Peyer's patch (tissue), 4 donors: ENCODE data around the gene GNB1L. TPM values are rescaled to one million over a fixed set of nuclear protein-coding genes. Genes with fewer than 3 reads are reported as not detected.

Source experiments
- DNase-seq, 3 donors: peaks; one replicate each; pipeline ENCODE4 v3.0.0-alpha.2; 2017 to 2019
- H3K27ac ChIP-seq, 4 donors: fragments of 200-600 bp; sonication (generic); one replicate each; pipeline ENCODE4 v1.5.1; 2016 to 2019
- H3K27me3 ChIP-seq, 2 donors: fragments of 200-600 bp; sonication (generic); one replicate each; pipeline ENCODE4 v1.5.1; 2019
- H3K36me3 ChIP-seq, 3 donors: fragments of 200-600 bp; sonication (generic); one replicate each; pipeline ENCODE4 v1.5.1; 2016 to 2019
- H3K4me1 ChIP-seq, 4 donors: fragments of 200-600 bp; sonication (generic); one replicate each; pipeline ENCODE4 v1.5.1; 2016 to 2019
- H3K4me3 ChIP-seq, 4 donors: fragments of 200-600 bp; sonication (generic); 1 replicate in 3 of 4; 2 replicates in 1 of 4; pipeline ENCODE4 v1.5.1; 2016 to 2019; ENCODE audit warnings: mild to moderate bottlenecking in 1 of 4
- H3K9me3 ChIP-seq, 4 donors: fragments of 200-600 bp; sonication (generic); one replicate each; pipeline ENCODE4 v1.5.1; 2016 to 2019; ENCODE audit warnings: mild to moderate bottlenecking in 1 of 4
- POLR2A ChIP-seq, 2 donors: fragments of 450-650 bp; IDR thresholded peaks; one replicate each; pipeline ENCODE4 v1.5.1; 2017; ENCODE audit warnings: antibody characterized with exemption in 2 of 2, mild to moderate bottlenecking in 2 of 2, moderate library complexity in 2 of 2
- total RNA-seq, 4 donors: library from RNA; depleted of rRNA; stranded (reverse); fragments of >200 nt; gene quantifications; one replicate each; pipeline ENCODE4 v1.1.0, GENCODE V29; 2016
- TF ChIP-seq, protein P1 (sequence below), 6 experiments: fragments of 450-650 bp in 4 of 6; fragments of 200-600 bp in 2 of 6; sonication (generic) in 1 of 6; IDR thresholded peaks; one replicate each; pipeline ENCODE4 v1.5.1; 2017 to 2019; ENCODE audit warnings: antibody characterized with exemption in 6 of 6, mild to moderate bottlenecking in 3 of 6, moderate library complexity in 1 of 6

GNB1L gene
- total RNA-seq, 4 donors from 2014 or later = 3.1 to 6.6 (median 4.9) TPM

DNA sequence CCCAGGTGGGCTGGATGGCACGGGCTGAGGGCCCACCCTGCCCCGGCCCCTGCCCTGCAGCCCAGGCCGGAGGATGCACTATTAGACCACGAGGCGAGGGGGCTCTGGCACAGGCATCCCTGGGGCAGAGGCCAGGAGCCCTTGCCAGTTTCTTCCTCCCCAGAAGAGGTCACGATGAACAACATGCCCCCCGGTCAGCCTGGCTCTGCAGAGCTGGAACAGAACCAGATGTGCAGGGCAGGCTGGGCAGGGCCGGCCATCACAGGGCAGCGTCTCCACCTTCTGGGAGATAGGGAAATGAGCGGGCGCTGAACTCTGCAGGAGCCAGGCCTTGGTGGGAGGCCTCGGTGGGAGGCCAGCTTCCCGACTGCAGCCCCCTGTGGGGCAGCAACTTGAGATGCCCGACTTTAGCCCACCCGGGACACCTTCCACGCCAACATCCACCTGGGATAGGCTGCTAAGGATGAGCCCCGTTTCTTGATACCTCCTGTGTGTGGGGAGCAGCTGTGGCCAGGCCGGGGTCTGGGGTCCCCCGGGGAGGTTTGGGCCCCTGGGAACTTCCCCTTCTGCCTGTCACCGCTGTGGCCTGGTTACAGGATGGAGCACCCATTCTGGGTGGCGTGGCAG, 21.8 kb upstream of the GNB1L start:
- H3K27ac ChIP-seq = no peak overlapping the region
- peak in 2 of 3 donors; percentile 46 to 47 for DNase-seq
- no peak for TF ChIP-seq POLR2A (IDR thresholded peaks at IDR 0.05)
- TF ChIP-seq, protein P1, sequence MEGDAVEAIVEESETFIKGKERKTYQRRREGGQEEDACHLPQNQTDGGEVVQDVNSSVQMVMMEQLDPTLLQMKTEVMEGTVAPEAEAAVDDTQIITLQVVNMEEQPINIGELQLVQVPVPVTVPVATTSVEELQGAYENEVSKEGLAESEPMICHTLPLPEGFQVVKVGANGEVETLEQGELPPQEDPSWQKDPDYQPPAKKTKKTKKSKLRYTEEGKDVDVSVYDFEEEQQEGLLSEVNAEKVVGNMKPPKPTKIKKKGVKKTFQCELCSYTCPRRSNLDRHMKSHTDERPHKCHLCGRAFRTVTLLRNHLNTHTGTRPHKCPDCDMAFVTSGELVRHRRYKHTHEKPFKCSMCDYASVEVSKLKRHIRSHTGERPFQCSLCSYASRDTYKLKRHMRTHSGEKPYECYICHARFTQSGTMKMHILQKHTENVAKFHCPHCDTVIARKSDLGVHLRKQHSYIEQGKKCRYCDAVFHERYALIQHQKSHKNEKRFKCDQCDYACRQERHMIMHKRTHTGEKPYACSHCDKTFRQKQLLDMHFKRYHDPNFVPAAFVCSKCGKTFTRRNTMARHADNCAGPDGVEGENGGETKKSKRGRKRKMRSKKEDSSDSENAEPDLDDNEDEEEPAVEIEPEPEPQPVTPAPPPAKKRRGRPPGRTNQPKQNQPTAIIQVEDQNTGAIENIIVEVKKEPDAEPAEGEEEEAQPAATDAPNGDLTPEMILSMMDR (IDR thresholded peaks at IDR 0.05) = peak in 2 of 6 experiments; percentile 8 to 17
- H3K36me3 ChIP-seq = peaks cover 0 to 5% (median 0%) of the 10 kb centered on the region in 3 donors
- H3K4me3 ChIP-seq = no peak overlapping the region
- H3K4me1 ChIP-seq = peaks cover 0 to 15% (median 0%) of the 10 kb centered on the region in 4 donors
- H3K9me3 ChIP-seq = no peaks in the 10 kb centered on the region
- no peaks in the 10 kb centered on the region for H3K27me3 ChIP-seq

DNA sequence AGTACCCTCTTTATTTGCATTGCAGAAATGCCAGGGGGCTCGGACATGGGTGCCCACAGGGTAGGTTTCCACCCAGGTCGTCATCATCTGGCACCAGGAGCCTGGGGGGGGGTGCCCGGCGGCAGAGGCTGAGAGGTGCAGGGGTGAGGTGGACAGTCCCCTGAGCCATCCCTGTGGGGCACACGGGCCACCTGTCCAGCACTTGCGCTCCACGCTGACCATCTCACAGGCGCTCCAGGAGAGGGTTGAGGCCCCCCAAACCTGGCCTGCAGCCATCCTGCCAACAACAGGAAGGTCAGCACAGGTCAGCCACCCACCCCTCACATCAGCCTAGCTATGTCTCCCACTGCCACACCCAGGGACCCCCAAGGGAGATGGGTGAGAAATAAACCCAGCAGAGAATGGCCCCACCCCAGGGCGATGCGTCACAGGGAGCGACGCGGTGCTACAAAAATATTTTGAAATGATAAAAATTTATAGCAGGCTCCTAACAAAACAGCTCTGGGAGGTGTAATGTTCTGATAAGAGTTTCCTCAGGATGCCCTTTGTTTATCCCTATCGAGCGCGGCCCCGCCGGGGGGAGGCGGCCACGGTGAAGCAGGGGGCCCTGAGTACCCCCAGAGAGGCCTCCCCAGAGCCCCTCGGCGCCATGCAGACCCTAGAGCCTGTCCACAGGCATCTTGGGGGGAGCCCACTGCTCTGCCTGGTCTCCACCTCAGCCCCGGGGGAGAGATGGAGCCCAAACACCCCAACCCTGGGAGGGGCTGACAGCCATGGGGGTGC, 21.0 kb upstream of the GNB1L start:
- no peak overlapping the region for H3K4me3 ChIP-seq
- peak in 2 of 3 donors; percentile 42 to 44 for DNase-seq
- H3K27me3 ChIP-seq = no peaks in the 10 kb centered on the region
- TF ChIP-seq POLR2A (IDR thresholded peaks at IDR 0.05) = no peak
- TF ChIP-seq, protein P1 (IDR thresholded peaks at IDR 0.05) = no peak
- no peak overlapping the region for H3K27ac ChIP-seq
- H3K36me3 ChIP-seq = peaks cover 0 to 5% (median 0%) of the 10 kb centered on the region in 3 donors
- H3K4me1 ChIP-seq = peaks cover 0 to 15% (median 0%) of the 10 kb centered on the region in 4 donors
- no peaks in the 10 kb centered on the region for H3K9me3 ChIP-seq

DNA sequence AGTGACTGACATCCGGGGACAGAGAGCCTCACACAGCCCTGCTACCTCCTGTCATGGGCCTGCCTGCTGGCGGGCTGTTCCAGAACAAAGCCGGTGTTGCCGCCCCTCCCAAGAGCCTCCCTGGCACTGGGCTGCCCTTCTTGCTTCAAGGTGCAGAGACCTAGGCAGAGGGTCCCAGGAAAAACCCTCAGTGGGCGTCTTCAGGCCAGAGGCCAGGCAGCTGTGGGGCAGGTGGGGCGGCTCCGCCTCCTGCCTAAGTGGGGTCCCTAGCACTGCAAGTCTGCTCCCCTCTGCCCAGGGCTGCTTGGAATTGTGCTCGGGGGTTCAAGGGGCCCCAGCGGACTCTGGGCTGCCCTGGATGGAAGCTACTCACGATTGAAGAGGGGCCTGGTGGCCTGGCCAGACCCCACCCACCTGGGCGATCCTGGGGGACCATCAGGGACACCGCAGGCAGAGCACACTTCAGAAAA, 20.4 kb upstream of the GNB1L start:
- Histone ChIP-seq H3K4me3 (no peak overlapping the region), H3K36me3 (peaks cover 0 to 5% (median 0%) of the 10 kb centered on the region in 3 donors), H3K9me3 (no peaks in the 10 kb centered on the region), H3K27me3 (no peaks in the 10 kb centered on the region), H3K4me1 (peaks cover 0 to 15% (median 0%) of the 10 kb centered on the region in 4 donors), H3K27ac (no peak overlapping the region)
- no peak for TF ChIP-seq POLR2A (IDR thresholded peaks at IDR 0.05)
- TF ChIP-seq, protein P1 (IDR thresholded peaks at IDR 0.05) = no peak
- DNase-seq = peak in 2 of 3 donors; percentile 22 to 43

DNA sequence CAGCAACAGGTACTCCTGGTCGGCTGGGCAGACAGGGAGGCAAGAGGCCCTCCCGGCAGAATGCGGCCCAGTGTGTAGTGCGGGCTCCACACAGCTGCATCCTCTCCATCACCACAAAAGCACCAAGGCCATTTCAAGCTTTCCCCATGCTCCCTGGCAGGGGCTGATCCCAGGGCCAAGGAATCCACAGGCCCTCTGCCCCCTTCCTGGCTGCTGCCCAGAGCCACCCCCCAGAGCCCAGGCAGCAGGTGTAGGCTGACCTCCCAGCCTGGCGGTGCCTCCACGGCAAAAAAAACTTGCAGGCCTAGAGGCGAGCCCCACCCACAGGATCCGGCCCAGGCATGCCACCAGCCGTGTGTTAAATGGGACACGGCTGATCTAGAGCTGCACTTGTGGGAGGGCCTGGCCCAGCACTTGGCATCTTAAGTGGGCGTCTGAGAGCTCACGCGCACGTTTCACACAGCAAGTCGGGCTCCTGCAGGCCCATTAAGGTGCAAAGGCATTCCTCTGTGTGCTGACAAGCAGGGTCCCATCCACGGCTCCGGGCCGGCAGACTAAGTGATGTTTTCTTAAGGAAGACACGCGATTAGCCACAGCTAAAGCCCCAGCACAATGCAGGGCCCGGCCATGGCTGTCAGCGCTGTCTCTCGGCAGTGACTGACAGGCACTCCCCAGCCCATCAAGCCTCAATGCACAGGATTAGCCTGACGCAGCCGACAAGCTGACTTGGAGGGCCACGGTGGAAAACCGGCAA, 19.8 kb upstream of the GNB1L start:
- Histone ChIP-seq H3K27me3 (no peaks in the 10 kb centered on the region), H3K4me1 (peaks cover 0 to 15% (median 0%) of the 10 kb centered on the region in 4 donors), H3K27ac (no peak overlapping the region), H3K36me3 (peaks cover 0 to 5% (median 0%) of the 10 kb centered on the region in 3 donors), H3K9me3 (no peaks in the 10 kb centered on the region), H3K4me3 (no peak overlapping the region)
- DNase-seq = peak in 2 of 3 donors; percentile 50 to 55
- no peak for TF ChIP-seq POLR2A (IDR thresholded peaks at IDR 0.05)
- TF ChIP-seq, protein P1 (IDR thresholded peaks at IDR 0.05) = no peak

DNA sequence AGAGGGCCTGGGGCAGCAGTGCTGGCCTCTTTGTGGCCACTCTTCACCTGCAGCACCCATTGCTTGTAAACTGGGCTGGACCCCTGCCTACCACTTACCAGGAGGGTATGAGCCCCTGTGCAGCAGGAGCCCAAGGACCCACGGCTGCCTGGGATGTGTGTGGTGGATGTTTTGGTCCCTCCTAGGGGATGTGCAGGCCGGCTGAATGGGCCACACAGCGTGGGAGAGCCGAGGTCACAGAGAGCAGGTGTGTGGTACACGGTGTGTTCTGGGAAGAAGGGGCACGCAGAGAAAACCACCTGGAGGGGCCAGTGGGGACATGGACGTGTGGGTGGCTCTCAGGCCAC, 19.3 kb upstream of the GNB1L start:
- peak overlapping the region in 1 of 4 donors; percentile 18 for H3K27ac ChIP-seq
- peaks cover 0 to 15% (median 0%) of the 10 kb centered on the region in 4 donors for H3K4me1 ChIP-seq
- H3K36me3 ChIP-seq = peaks cover 0 to 5% (median 0%) of the 10 kb centered on the region in 3 donors
- no peak overlapping the region for H3K4me3 ChIP-seq
- H3K27me3 ChIP-seq = no peaks in the 10 kb centered on the region
- no peak for TF ChIP-seq POLR2A (IDR thresholded peaks at IDR 0.05)
- TF ChIP-seq, protein P1 (IDR thresholded peaks at IDR 0.05) = no peak
- H3K9me3 ChIP-seq = no peaks in the 10 kb centered on the region
- peak in 1 of 3 donors; percentile 39 for DNase-seq
